ENCODE measurements around the gene MROH2B.

DNA sequence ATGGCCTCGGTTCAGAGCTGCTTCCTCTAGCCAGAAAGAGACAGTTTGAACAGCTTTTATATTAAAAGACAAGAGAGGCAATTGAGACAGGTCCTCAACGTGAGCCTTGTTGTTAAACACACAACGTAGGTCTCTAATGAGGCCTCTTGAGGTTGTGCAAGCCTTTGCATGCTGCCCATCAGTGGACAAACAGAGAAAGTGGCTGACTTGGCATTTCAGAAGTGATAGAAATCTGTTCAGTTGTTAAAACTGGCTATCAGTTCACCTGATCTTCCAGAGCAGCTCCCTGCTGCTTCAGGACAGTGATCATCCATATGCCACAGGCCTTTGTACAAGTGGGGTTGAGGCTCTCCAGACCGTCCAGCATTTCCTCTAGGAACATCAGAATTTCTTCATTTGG is 58.8 kb downstream of the MROH2B start:
- no peak for TF ChIP-seq NFE2 (CRISPR knock-in tag; IDR thresholded peaks at IDR 0.05)
- no peak for TF ChIP-seq CTCF (CRISPR knock-in tag; IDR thresholded peaks at IDR 0.05)
- no peak for TF ChIP-seq SMARCE1 (IDR thresholded peaks at IDR 0.05; ENCODE audit: borderline replicate concordance)
- TF ChIP-seq ZNF121 (CRISPR knock-in tag; IDR thresholded peaks at IDR 0.05), result no peak
- no peak for TF ChIP-seq PHF8 (CRISPR knock-in tag; IDR thresholded peaks at IDR 0.05)
- TF ChIP-seq ARNTL (CRISPR knock-in tag; IDR thresholded peaks at IDR 0.05), result no peak
- TF ChIP-seq, protein P1, sequence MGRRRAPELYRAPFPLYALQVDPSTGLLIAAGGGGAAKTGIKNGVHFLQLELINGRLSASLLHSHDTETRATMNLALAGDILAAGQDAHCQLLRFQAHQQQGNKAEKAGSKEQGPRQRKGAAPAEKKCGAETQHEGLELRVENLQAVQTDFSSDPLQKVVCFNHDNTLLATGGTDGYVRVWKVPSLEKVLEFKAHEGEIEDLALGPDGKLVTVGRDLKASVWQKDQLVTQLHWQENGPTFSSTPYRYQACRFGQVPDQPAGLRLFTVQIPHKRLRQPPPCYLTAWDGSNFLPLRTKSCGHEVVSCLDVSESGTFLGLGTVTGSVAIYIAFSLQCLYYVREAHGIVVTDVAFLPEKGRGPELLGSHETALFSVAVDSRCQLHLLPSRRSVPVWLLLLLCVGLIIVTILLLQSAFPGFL (CRISPR knock-in tag; IDR thresholded peaks at IDR 0.05), result no peak
- TF ChIP-seq, protein P2, sequence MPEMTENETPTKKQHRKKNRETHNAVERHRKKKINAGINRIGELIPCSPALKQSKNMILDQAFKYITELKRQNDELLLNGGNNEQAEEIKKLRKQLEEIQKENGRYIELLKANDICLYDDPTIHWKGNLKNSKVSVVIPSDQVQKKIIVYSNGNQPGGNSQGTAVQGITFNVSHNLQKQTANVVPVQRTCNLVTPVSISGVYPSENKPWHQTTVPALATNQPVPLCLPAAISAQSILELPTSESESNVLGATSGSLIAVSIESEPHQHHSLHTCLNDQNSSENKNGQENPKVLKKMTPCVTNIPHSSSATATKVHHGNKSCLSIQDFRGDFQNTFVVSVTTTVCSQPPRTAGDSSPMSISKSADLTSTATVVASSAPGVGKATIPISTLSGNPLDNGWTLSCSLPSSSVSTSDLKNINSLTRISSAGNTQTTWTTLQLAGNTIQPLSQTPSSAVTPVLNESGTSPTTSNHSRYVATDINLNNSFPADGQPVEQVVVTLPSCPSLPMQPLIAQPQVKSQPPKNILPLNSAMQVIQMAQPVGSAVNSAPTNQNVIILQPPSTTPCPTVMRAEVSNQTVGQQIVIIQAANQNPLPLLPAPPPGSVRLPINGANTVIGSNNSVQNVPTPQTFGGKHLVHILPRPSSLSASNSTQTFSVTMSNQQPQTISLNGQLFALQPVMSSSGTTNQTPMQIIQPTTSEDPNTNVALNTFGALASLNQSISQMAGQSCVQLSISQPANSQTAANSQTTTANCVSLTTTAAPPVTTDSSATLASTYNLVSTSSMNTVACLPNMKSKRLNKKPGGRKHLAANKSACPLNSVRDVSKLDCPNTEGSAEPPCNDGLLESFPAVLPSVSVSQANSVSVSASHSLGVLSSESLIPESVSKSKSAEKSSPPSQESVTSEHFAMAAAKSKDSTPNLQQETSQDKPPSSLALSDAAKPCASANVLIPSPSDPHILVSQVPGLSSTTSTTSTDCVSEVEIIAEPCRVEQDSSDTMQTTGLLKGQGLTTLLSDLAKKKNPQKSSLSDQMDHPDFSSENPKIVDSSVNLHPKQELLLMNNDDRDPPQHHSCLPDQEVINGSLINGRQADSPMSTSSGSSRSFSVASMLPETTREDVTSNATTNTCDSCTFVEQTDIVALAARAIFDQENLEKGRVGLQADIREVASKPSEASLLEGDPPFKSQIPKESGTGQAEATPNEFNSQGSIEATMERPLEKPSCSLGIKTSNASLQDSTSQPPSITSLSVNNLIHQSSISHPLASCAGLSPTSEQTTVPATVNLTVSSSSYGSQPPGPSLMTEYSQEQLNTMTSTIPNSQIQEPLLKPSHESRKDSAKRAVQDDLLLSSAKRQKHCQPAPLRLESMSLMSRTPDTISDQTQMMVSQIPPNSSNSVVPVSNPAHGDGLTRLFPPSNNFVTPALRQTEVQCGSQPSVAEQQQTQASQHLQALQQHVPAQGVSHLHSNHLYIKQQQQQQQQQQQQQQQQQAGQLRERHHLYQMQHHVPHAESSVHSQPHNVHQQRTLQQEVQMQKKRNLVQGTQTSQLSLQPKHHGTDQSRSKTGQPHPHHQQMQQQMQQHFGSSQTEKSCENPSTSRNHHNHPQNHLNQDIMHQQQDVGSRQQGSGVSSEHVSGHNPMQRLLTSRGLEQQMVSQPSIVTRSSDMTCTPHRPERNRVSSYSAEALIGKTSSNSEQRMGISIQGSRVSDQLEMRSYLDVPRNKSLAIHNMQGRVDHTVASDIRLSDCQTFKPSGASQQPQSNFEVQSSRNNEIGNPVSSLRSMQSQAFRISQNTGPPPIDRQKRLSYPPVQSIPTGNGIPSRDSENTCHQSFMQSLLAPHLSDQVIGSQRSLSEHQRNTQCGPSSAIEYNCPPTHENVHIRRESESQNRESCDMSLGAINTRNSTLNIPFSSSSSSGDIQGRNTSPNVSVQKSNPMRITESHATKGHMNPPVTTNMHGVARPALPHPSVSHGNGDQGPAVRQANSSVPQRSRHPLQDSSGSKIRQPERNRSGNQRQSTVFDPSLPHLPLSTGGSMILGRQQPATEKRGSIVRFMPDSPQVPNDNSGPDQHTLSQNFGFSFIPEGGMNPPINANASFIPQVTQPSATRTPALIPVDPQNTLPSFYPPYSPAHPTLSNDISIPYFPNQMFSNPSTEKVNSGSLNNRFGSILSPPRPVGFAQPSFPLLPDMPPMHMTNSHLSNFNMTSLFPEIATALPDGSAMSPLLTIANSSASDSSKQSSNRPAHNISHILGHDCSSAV (CRISPR knock-in tag; IDR thresholded peaks at IDR 0.05; ENCODE audit: borderline replicate concordance), result no peak
- no peak for TF ChIP-seq ZZZ3 (CRISPR knock-in tag; IDR thresholded peaks at IDR 0.05; ENCODE audit: borderline replicate concordance)
- no peak for TF ChIP-seq HDAC2 (CRISPR knock-in tag; IDR thresholded peaks at IDR 0.05)

All from HepG2 (cell line).